ENCODE results near the gene MRPL49.

The MRPL49 gene

DNA sequence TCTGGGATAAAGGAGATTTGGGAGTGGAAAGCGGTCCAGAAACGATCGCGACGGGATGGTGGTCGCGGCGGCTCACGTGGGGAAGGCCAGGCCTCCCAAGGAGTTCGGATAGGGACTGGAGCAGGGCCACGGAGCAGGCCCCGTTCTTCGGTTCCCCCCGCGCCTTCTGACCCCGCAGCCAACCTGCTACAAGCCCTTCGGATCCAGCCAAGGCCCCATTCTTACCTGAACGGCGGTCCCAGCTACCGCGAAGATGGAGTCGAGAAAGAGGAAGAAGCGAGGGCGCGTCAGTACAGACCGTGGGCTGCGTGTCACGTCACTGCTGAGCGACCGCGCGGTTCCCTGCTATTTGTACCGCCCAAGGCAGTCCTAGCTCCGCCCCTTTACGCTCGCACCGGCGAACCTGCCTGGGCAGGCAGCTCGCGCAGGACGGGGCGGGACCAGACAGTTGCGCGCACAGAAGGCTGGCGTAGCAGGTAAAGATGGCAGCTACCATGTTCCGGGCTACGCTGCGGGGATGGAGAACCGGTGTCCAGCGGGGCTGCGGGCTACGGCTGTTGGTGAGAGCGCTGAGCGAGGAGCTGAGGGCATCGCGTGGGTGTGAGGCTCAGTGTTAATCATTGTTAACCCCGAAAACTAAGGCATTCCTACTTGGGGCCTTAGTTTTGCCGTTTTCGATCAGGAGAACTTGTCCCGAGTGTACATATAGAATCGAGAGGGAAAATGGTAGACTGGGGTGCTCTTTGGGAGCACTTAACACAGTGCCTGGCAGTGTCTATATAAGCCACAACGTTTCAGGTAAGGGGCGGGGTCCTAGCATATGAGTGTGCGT, at the start of gene MRPL49, which contains the start of gene FAU:
MRPL49 (plus strand) TSS at position 457 of the 832 bp plus-strand sequence; CDS start at position 483, 26 bp downstream.
FAU (minus strand) TSS at position 270 of the 832 bp plus-strand sequence. CDS start 321 bp downstream, outside the sequence.
- peak; percentile 86 for DNase-seq (ENCODE audit: low read depth)

DNA sequence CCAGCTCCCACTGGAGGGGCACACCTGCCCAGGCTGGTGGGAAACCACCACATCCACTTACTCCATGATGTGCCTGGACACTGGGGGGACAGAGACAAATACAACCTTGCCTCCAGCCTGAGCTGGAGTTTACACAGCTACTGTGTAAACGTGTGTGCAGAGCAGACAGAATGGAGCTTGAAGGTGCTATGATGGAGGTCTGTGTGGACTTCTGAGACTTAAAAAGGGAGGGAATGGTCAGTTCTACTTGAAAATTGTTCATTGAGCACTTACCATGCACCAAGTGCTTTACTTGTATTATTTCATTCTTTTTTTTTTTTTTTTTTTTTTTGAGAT, 49.5 kb upstream of the MRPL49 start:
- DNase-seq (ENCODE audit: low read depth) = no peak

DNA sequence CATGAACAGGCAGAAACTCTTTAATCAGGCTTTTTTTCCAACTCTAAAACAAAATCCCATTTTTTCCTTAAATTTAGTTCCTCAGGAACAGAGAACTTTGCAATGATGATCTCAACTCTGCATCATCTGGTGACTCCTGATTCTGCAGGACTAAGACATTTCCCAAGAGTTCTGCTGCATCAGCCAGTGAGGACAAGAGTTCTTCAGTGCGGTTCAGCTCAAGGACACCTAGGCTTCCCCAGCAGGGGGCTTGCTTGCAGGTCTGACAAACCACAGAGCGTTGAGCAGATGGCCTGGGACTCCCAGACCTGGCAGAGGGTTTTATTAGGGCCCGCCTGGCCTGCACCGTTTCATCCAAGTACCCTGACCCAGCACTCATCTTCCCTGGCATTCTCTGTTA, 44.7 kb upstream of the MRPL49 start:
- no peak for DNase-seq (ENCODE audit: low read depth)

DNA sequence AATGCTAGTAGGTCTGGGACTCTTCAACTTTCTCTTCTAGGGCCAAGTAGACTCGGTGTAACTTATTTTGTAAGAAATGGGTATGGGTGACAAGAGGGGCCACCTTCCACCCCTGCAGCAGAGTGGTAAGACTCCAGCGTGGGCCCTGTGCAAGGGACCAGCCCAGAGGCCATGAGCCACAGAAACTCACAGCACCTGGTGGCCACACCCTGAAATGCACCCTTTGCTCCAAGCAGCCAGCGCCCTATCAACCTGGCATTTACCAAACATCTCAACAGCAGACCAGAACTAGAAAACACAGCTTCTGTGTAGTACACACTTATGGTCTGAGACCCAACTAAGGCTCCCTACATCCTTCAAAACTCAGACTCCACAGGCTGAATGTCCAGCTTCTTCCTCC, 44.0 kb upstream of the MRPL49 start:
- DNase-seq (ENCODE audit: low read depth) = no peak

DNA sequence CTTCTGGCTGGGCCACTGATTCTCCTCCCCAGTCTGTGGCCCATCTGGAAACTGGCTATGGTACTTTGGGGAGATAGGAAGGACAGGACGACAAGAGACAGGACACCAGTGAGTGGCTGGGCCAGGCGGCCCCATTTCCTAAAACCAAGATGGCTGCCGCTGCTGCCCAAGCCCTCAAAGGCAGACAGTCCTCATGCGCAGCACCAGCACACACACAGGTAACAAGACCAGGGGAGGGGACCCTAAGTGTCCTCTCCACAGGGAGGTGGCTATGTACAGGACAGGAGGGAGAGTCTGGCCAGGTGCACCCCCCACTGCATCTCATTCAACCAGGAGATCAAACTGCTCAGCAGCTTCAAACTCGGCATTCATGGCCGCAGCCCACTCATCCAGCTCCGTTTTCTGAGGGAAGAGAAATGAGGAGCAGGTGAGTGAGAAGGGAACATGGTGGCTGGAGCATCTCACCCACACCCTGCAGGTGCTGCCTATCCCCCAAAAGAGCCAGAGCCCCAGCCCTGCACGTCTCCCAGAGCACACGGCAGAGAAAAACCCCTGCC, 43.3 kb upstream of the MRPL49 start:
- no peak for DNase-seq (ENCODE audit: low read depth)

DNA sequence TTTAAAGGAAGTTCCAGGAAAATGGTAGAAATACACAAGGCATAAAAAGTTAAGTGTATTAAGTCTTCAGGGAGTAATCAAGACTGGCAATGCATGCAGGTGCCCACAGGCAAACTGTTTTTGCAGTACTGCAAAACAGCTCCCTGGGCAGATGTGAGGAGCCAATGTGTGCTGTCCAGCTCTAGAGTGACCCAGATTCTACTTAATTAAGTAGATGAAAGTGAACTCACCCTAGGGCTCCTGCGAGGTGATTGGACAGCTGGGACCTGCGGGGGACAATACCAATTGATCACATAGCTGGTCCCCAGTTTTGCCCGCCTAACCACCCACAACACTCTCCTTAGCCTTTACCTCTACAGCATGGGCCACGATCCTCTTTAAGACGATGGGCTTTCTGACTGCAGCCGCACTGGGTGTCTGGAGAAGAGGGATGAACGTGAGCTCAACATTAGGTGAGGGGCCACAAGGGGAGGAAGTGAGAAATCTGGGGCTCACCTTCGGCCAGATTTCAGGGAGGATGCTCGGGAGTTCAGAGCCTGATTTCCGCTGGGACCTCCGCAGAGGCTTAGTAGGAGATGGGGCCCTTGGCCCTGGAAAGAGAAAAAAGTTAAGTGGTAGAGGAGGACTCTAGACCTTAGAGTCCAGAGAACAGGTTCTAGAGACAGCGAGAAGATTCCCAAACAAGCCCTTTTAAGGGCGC, 38.8 kb upstream of the MRPL49 start:
- no peak for DNase-seq (ENCODE audit: low read depth)

DNA sequence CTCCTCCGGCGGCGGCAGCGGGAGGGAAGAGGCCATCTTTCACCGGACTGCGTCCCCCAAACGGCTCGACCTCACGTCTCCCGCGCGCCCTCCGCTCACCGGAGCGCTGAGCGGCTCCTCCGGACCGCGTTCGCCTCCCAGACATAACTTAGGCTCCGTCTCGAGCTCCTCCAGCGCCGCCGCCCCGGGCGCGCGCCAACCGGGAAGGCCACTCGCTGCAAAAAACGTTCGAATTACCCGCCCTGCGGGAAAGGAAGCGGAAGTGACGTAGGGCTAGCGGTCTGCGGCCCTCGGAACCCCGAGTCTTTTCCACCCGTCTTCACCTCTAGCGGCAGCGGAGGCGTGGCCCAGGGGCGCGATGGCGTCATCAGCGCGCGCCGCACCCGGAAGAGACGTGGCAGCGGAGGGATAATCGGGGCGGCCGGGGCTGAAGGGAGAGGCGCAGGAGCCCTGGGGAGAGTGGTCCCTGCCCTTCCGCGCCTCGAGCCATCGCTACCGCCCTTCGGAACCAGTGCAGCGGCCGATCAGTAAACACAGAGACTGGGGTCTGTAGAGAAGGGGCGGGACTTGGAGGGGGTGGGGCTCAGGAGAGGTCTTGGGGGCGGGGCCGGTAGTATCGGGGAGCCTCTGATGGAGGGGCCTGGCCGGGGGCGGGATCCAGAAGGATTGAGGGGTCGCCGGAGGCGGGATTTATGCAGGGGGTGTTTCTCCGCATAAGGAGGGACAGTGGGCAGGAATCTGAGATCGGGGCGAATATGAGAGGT, 38.1 kb upstream of the MRPL49 start, which contains the start of the genes CDCA5 and ZFPL1:
CDCA5 (minus strand) TSS at position 207 of the 764 bp plus-strand sequence; CDS start at position 145, 62 bp downstream.
ZFPL1 (plus strand) TSS at position 389 of the 764 bp plus-strand sequence. CDS start 477 bp downstream, outside the sequence.
- DNase-seq (ENCODE audit: low read depth) = peak; percentile 78

DNA sequence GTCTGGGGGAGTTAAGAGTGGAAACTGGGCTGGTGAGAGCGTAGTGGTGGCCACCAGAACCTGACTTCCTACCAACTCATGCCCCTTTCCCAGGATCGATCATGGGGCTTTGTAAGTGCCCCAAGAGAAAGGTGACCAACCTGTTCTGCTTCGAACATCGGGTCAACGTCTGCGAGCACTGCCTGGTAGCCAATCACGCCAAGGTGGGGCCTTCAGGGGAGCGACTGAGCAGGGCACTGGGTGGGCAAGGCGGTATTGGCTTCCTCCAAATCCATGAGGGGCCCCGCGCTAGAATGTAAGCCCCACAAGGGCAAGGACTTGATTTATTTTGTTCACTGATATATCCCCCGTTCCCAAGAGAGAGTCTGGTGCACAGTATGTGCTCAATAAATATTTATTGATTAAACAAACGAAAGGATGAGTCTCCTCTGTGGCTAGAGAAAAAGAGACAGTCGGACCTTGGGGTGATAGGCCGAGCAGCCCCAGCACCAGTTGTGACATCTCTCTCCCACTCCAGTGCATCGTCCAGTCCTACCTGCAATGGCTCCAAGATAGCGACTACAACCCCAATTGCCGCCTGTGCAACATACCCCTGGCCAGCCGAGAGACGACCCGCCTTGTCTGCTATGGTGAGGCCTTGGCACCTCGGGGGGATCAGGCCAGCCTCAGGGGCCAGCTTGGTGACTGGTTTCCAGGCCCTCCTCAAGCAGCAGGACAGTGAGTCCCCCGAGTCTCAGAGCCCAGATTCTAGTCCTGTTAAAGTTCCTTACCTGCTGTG, 37.3 kb upstream of the MRPL49 start:
- DNase-seq (ENCODE audit: low read depth) = no peak

DNA sequence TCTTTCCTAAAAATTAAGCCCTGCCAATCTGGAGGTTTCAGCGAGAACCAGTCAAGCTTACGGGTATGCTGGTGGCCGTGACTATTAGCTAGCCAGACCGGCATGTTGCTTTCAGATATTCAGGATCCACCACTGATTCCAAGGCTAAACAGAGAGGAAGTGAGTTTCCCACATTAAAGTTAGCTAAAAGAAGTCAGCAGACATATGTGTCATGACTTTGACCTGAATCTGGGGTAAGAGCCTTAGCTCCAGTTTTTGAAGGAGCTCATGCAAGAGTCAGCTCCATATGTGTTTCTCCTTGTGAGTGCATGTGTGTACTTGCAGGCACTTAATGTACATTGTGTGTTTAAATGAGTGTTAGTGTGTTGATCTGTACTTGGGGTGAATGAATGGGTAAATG, 36.7 kb upstream of the MRPL49 start:
- DNase-seq (ENCODE audit: low read depth) = no peak

DNA sequence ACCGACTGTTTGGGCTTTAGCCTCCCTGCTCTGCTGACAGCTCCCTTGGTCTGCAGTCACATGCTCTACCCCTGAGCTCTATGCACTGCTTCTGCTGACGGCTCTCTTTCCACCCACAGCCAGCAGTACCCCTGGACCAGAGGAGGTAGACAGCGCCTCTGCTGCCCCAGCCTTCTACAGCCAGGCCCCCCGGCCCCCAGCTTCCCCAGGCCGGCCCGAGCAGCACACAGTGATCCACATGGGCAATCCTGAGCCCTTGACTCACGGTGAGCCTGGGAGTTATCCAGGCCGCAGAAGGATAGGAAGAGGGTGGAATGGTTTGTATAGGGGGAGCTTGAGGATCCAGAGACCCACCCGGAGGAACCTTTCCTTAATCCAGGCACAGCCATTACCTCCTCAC, 35.3 kb upstream of the MRPL49 start:
- no peak for DNase-seq (ENCODE audit: low read depth)

DNA sequence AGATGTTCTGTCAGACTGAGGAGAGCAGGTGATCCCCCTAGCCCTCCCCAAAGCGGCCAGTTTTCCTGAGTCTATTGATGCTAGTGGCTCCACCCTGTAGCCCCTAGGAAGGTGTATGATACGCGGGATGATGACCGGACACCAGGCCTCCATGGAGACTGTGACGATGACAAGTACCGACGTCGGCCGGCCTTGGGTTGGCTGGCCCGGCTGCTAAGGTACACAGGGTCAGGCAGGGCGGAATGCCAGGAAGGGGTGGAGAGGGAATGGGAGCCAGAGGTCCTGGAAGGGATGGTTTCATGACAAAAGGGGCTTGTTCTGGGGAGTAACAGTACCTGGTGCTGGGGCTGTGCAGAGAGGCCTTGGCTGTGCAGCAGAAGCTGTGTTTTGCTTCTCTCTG, 34.9 kb upstream of the MRPL49 start:
- DNase-seq (ENCODE audit: low read depth) = no peak

DNA sequence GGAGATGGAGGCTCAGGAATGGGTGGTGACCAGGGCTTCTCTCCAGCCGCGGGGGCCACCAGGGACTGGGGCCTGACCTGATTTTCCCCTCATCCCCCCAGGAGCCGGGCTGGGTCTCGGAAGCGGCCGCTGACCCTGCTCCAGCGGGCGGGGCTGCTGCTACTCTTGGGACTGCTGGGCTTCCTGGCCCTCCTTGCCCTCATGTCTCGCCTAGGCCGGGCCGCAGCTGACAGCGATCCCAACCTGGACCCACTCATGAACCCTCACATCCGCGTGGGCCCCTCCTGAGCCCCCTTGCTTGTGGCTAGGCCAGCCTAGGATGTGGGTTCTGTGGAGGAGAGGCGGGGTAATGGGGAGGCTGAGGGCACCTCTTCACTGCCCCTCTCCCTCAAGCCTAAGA, 34.3 kb upstream of the MRPL49 start:
- no peak for DNase-seq (ENCODE audit: low read depth)

DNA sequence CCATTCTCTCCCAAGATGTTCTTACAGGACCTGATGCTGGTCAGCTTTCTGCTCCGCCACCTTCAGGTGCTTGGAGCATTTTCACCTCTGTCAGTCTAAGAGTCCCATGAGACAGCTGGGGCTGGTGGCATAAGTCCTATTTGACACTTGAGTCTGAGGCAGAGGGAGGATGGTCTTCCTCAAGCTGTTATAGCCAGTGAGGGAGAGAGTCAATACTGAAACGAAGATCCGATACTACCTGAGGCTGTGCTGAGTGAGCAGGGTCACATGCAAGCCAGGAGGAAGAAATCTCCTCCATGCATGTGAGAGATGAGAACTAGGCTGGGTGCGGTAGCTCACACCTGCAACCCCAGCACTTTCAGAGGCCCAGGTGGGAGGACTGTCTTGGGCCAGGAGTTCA, 32.5 kb upstream of the MRPL49 start:
- no peak for DNase-seq (ENCODE audit: low read depth)

DNA sequence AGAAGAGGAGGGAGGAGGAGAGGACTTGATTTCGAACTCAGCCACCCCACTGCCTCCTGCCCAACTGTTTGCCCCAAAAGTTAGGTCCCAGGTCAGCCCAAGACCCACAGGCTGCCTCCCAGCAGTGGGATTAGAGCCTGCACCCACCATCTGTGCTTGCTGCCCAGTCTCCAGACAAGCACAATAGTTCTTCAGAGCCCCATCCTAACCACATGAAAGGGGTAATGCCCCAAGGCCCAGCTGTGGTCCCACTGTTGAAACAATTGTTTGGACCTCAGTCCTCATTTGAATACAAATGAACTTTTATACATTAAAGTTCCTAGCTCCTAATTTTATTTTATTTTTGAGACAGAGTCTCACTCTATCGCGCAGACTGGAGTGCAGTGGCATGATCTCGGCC, 31.5 kb upstream of the MRPL49 start:
- DNase-seq (ENCODE audit: low read depth) = no peak

DNA sequence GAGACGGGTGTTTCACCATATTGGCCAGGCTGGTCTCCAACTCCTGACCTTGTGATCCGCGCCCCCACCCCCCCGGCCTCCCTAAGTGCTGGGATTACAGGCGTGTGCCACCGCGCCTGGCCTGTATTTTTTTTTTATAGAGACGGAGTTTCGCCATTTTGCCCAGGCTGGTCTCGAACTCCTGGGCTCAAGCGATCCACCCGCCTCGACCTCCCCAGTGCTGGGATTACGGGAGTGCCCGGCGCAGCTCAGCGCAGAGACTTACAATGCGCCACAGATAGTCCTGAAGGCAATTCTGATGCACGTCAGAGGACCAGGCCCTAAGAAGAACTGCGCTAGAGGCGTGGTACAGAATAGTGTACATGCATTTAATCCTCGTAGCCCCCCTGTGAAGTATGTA, 26.7 kb upstream of the MRPL49 start:
- no peak for DNase-seq (ENCODE audit: low read depth)

DNA sequence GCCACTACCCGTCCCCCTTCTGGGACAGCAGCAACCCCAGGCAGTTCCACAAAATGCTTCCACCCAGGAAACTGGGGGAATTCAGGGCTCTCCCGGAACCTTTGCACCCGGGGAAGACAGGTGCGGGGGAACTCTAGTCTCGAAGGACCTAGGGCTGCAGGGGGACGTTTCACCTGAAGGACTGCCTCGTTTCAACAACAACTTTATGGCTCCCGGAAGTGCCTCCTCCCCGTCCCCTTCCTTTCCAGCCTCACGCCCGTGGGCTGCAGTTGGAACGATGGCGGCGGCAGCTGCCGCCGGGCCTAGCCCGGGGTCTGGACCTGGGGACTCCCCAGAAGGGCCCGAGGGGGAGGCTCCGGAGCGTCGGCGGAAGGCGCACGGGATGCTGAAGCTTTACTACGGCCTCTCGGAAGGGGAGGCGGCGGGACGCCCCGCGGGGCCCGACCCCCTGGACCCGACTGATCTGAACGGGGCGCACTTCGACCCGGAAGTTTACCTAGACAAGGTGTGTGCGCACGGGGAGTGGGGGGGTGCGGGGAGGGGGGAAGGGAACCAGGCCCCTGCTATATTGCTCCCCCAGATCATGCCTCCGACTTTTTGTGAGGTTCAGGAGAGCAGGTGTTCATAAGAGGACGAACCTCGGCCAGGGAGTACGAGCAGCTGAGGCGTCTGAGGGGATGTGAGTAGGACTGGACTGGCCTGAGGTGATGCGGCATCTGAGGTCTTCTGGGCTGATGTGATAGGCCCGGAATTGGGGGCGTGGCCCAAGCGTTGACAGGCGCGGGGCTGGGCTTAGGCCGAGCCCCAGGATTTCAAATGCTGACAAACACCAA, 25.9 kb upstream of the MRPL49 start, which contains the start of gene VPS51:
VPS51 (plus strand) TSS at position 241 of the 833 bp plus-strand sequence; CDS start at position 278, 37 bp downstream.
- DNase-seq (ENCODE audit: low read depth) = no peak

DNA sequence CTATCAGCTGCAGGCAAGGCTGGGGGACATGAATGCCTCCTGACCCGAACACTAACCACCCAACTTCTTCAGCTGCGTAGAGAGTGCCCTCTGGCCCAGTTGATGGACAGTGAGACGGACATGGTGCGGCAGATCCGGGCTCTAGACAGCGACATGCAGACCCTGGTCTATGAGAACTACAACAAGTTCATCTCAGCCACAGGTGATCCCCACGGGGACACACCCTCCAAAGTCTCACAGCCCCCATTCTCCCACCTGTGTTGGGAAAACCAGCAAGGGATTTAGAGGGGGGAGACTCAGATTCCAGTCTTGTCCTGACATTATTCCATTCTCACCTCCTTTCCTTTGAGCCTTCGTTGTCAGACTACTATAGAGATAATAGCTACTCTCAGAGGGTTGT, 25.2 kb upstream of the MRPL49 start:
- no peak for DNase-seq (ENCODE audit: low read depth)

DNA sequence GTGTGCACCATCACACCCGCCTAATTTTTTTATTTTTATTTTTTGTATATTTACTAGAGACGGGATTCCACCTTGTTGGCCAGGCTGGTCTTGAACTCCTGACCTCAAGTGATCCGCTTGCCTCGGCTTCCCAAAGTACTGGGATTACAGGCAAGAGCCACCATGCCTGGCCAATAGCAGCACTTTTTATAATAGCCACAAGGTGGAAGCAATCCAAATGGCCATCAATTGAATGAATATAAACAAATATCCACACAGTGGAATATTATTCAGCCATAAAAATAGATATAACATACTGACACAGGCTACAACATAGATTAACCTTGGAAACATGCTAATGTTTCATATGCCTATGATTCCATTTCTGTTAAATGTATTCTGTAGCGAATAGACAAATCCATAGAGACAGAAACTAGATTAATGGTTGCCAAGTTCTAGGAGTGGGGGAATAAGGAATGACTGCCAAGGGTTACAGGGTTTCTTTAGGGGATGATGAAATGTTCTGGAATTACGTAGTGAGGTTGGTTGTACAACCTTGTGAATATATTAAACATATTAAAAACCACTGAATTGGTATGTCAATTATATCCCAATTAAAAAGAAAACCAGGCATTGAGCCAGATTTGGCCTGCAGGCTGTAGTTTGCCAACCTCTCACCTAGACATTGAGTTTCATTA, 21.3 kb upstream of the MRPL49 start:
- no peak for DNase-seq (ENCODE audit: low read depth)

All from HS-5 (cell line).